Neural progenitor cell (in vitro differentiated cells): ENCODE results near the gene CCDC179. TPM values are rescaled to one million over a fixed set of nuclear protein-coding genes. Genes with fewer than 3 reads are reported as not detected.

ENCODE experiments used
- DNase-seq: peaks from one replicate; pipeline ENCODE4 v3.0.0-alpha.2; 2016; ENCODE audit warnings: low spot score
- H2AFZ ChIP-seq: fragments of 200-600 bp; sonication (generic); replicated peaks from 2 replicates; pipeline ENCODE4 v1.6.1; 2016; ENCODE audit warnings: antibody characterized with exemption
- H3F3A ChIP-seq: fragments of 200-600 bp; sonication (generic); 2 replicates; pipeline ENCODE4 v1.6.1; 2016; ENCODE audit warnings: antibody characterized with exemption, low read depth
- H3K27ac ChIP-seq: fragments of 200-600 bp; sonication (generic); 2 replicates; pipeline ENCODE4 v1.5.1; 2016; ENCODE audit warnings: mild to moderate bottlenecking
- H3K27me3 ChIP-seq: fragments of 200-600 bp; sonication (generic); 2 replicates; pipeline ENCODE4 v1.6.1; 2016; ENCODE audit warnings: mild to moderate bottlenecking, moderate library complexity
- H3K36me3 ChIP-seq: fragments of 200-600 bp; sonication (generic); 2 replicates; pipeline ENCODE4 v1.5.1; 2016
- H3K4me1 ChIP-seq: fragments of 200-600 bp; sonication (generic); 2 replicates; pipeline ENCODE4 v1.6.1; 2016; ENCODE audit warnings: mixed run types
- H3K4me2 ChIP-seq: fragments of 200-600 bp; sonication (generic); 2 replicates; pipeline ENCODE4 v1.6.1; 2016
- H3K4me3 ChIP-seq: fragments of 200-600 bp; sonication (generic); 2 replicates; pipeline ENCODE4 v1.5.1; 2016
- H3K79me2 ChIP-seq: fragments of 200-600 bp; sonication (generic); 2 replicates; pipeline ENCODE4 v1.6.1; 2016; ENCODE audit warnings: low read depth
- H3K9ac ChIP-seq: fragments of 200-600 bp; sonication (generic); 2 replicates; pipeline ENCODE4 v1.6.1; 2016
- H3K9me3 ChIP-seq: fragments of 200-600 bp; sonication (generic); 2 replicates; pipeline ENCODE4 v1.5.1; 2016; ENCODE audit warnings: low read depth
- H4K20me1 ChIP-seq: fragments of 200-600 bp; sonication (generic); 2 replicates; pipeline ENCODE4 v1.6.1; 2016; ENCODE audit warnings: low read depth
- H3K27ac Mint-ChIP-seq: 3 replicates; pipeline ENCODE4 v1.8.0; 2021; ENCODE audit warnings: mixed read lengths
- H3K27me3 Mint-ChIP-seq: 2 replicates; pipeline ENCODE4 v1.8.0; 2022; ENCODE audit warnings: low read depth, mild to moderate bottlenecking, inconsistent platforms, moderate library complexity, mixed read lengths; ENCODE audit not compliant: insufficient read depth
- H3K36me3 Mint-ChIP-seq: 3 replicates; pipeline ENCODE4 v1.8.0; 2021; ENCODE audit warnings: mixed read lengths
- H3K4me1 Mint-ChIP-seq: 3 replicates; pipeline ENCODE4 v1.8.0; 2021; ENCODE audit warnings: mixed read lengths
- H3K4me3 Mint-ChIP-seq: 3 replicates; pipeline ENCODE4 v1.8.0; 2021; ENCODE audit warnings: mild to moderate bottlenecking, moderate library complexity, mixed read lengths
- H3K9me3 Mint-ChIP-seq: 3 replicates; pipeline ENCODE4 v1.8.0; 2020; ENCODE audit warnings: mixed read lengths
- CTCF ChIP-seq: fragments of 200-600 bp; sonication (generic); IDR thresholded peaks from 2 replicates; pipeline ENCODE4 v1.5.1; 2017; ENCODE audit warnings: antibody characterized with exemption, mild to moderate bottlenecking
- EZH2 ChIP-seq: fragments of 200-600 bp; sonication (generic); IDR thresholded peaks from 2 replicates; pipeline ENCODE4 v1.6.1; 2017; ENCODE audit warnings: antibody characterized with exemption, mild to moderate bottlenecking, moderate library complexity
- EZH2phosphoT487 ChIP-seq: fragments of 200-600 bp; sonication (generic); IDR thresholded peaks from 2 replicates; pipeline ENCODE4 v1.6.1; 2017; ENCODE audit warnings: antibody characterized with exemption
- total RNA-seq: library from RNA; depleted of rRNA; stranded (reverse); fragments of >200 nt; gene quantifications from 2 replicates; pipeline ENCODE4 v1.2.3, GENCODE V29; 2015; ENCODE audit warnings: low replicate concordance

Gene CCDC179
- total RNA-seq, 1 donor from 2014 or later: not detected

- peaks cover 25% of the 10 kb centered on the region for H3K36me3 Mint-ChIP-seq
- no peaks in the 10 kb centered on the region for H3K27me3 ChIP-seq
These were observed 38.1 kb downstream of the CCDC179 start for GRCh38 chr11:22822203-22822602.

GRCh38 chr11:22809893-22810292, 50.4 kb downstream of the CCDC179 start:
- no peaks in the 10 kb centered on the region for H3K27me3 ChIP-seq
- Mint-ChIP-seq H3K4me1 (no peaks in the 10 kb centered on the region), H3K36me3 (no peaks in the 10 kb centered on the region), H3K27me3 (no peaks in the 10 kb centered on the region), H3K27ac (no peak overlapping the region), H3K4me3 (no peak overlapping the region), H3K9me3 (peaks cover 4% of the 10 kb centered on the region)
- H3K36me3 ChIP-seq: no peaks in the 10 kb centered on the region
- H3K9ac ChIP-seq: no peak overlapping the region
- no peaks in the 10 kb centered on the region for H3K4me1 ChIP-seq
- H3F3A ChIP-seq: no peaks in the 10 kb centered on the region
- H3K4me3 ChIP-seq: no peak overlapping the region
- H4K20me1 ChIP-seq: no peaks in the 10 kb centered on the region
- H3K79me2 ChIP-seq: no peaks in the 10 kb centered on the region
- H2AFZ ChIP-seq: no peak overlapping the region
- TF ChIP-seq CTCF (no peak), EZH2phosphoT487 (no peak), EZH2 (no peak)
- no peak overlapping the region for H3K4me2 ChIP-seq
- no peaks in the 10 kb centered on the region for H3K9me3 ChIP-seq
- no peak overlapping the region for H3K27ac ChIP-seq
- no peak for DNase-seq

More at GRCh38 chr11:22822203-22822602, 38.1 kb downstream of the CCDC179 start:
- no peaks in the 10 kb centered on the region for H3K27me3 Mint-ChIP-seq
- no peak overlapping the region for H3K27ac Mint-ChIP-seq
- Histone ChIP-seq H3K9ac (no peak overlapping the region), H3K4me3 (no peak overlapping the region), H3K4me1 (no peaks in the 10 kb centered on the region), H3K9me3 (no peaks in the 10 kb centered on the region), H3K79me2 (no peaks in the 10 kb centered on the region), H3K4me2 (no peak overlapping the region), H3K27ac (no peak overlapping the region), H2AFZ (no peak overlapping the region), H3F3A (no peaks in the 10 kb centered on the region), H3K36me3 (peaks cover 6% of the 10 kb centered on the region), H4K20me1 (no peaks in the 10 kb centered on the region)
- H3K4me1 Mint-ChIP-seq: no peaks in the 10 kb centered on the region
- H3K4me3 Mint-ChIP-seq: no peak overlapping the region
- no peak for DNase-seq
- no peaks in the 10 kb centered on the region for H3K9me3 Mint-ChIP-seq
- TF ChIP-seq EZH2phosphoT487: no peak
- no peak for TF ChIP-seq CTCF
- no peak for TF ChIP-seq EZH2

- Histone ChIP-seq H3K79me2 (no peaks in the 10 kb centered on the region), H2AFZ (no peak overlapping the region), H3K9me3 (no peaks in the 10 kb centered on the region), H3K4me1 (no peaks in the 10 kb centered on the region), H3K27ac (no peak overlapping the region), H3K27me3 (no peaks in the 10 kb centered on the region), H3K9ac (no peak overlapping the region), H3F3A (no peaks in the 10 kb centered on the region), H3K36me3 (no peaks in the 10 kb centered on the region), H3K4me3 (no peak overlapping the region), H3K4me2 (no peak overlapping the region), H4K20me1 (no peaks in the 10 kb centered on the region)
- Mint-ChIP-seq H3K4me3 (no peak overlapping the region), H3K9me3 (peaks cover 4% of the 10 kb centered on the region), H3K36me3 (no peaks in the 10 kb centered on the region), H3K27ac (no peak overlapping the region), H3K27me3 (no peaks in the 10 kb centered on the region), H3K4me1 (no peaks in the 10 kb centered on the region)
- no peak for TF ChIP-seq EZH2
- no peak for TF ChIP-seq EZH2phosphoT487
- TF ChIP-seq CTCF: no peak
- no peak for DNase-seq
These were observed 51.6 kb downstream of the CCDC179 start for GRCh38 chr11:22808571-22809197.
